ENCODE measurements around the gene OR1L8. TPM values are rescaled to one million over a fixed set of nuclear protein-coding genes. Genes with fewer than 3 reads are reported as not detected.

The OR1L8 gene
- total RNA-seq (2022; extraction: Qiagen RNA extraction; ENCODE audit: low read depth): not detected in 5 replicates

DNA sequence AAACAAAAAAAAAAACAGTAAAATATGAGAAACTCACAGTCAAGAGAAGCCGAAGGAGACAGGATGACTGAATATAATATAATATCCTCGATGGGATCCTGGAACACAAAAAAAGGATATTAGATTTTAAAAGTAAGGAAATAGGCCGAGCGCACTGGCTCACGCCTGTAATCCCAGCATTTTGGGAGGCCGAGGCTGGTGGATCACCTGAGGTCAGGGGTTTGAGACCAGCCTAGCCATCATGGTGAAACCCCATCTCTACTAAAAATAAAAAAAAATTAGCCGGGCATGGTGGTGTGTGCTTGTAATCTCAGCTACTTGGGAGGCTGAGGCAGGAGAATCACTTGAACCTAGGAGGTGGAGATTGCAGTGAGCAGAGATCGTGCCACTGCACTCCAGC lies at the start of gene OR1L8:
OR1L8 (minus strand) TSS at position 101 of the 400 bp plus-strand sequence. CDS start 14,907 bp downstream, outside the sequence.

DNA sequence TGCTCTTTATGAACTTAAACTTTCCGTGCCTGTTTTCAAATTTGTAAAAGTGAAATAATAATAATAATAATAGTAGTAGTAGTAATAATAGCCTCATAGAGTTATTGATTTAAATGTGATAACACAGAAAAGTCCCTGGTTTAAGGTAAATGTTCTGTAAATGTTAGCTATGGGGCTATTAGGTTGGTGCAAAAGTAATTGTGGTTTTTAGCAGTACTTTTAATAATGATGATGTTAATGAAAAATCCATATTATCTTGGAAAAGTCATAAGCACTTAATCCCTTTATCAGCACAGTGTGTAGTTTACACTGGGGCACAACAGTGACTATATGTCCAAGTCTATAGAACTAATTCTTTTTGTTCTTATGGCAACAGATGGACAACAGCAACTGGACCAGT lies 31.2 kb upstream of the OR1L8 start, which contains the start of gene OR1Q1:
OR1Q1 (plus strand) TSS at position 377 of the 400 bp plus-strand sequence; CDS start at position 377, 0 bp downstream.

DNA sequence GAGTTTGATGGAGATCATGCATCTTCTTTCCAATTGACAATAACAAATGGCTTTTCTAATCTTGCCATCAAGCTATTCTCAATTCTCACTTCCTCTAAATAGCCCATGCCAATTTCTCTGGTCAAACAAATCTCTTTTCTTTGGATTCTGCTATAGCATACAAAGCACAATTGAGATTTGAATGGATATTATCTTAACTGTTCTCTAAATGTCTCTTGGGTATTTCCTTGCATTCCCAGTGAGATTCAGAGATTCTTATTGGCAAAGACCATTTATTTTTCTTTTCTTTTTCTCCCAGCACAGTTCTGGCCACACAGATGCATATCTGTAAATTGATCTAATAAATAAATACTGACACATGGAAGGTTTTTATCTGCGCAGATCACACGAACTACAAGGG lies 30.4 kb downstream of the OR1L8 start, which contains the start of gene OR1N2:
OR1N2 (plus strand) TSS at position 301 of the 400 bp plus-strand sequence. CDS start 100 bp downstream, outside the sequence.

DNA sequence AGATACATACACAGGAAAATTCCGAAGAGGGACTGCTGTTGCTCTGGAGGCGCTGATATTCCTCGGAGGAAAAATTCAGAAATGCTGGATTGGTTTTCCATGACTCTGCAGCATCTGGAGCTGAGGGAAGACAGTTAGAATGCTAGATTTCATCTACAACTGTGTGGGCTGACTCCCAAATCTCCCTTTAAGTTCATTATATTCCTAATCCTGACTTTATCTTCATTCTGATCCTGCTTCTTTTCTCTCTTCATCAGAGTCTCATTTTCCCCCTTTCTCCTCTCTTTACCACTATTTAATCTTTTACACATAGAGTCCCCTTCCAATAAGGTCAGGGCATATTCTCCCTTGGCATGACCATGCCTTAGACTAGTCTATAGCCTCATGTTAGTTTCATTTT lies 56.0 kb downstream of the OR1L8 start, which contains the start of gene OR1N1:
OR1N1 (minus strand) TSS at position 101 of the 400 bp plus-strand sequence; CDS start at position 101, 0 bp downstream.

DNA sequence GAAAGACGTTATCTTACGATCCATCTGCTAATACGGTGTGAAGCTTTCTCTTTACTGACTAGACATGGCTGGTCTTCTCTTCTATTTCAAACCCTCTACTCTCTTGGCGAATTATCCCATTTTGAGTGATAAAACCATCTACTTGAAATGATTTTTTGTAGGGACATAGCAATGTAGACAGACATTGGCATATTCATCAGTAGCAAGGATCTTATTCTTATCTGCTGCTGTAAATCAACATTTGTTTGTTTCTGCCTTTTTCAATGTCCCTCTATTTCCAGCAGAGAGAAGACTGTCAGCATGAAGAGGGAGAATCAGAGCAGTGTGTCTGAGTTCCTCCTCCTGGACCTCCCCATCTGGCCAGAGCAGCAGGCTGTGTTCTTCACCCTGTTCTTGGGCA lies 64.3 kb downstream of the OR1L8 start, which contains the start of gene OR1J4:
OR1J4 (plus strand) TSS at position 301 of the 400 bp plus-strand sequence; CDS start at position 301, 0 bp downstream.

Other genes with a start within 250 kb of the OR1L8 start
- gene PTGS1, start 212.4 kb downstream of the OR1L8 start, total RNA-seq (2022; extraction: Qiagen RNA extraction; ENCODE audit: low read depth): 1.3 to 1.6 TPM (median 1.6 TPM) in 5 replicates
- not detected in 5 replicates for gene OR1J1, start 105.5 kb downstream of the OR1L8 start, total RNA-seq (2022; extraction: Qiagen RNA extraction; ENCODE audit: low read depth)
- gene OR1J2, start 72.6 kb downstream of the OR1L8 start, total RNA-seq (2022; extraction: Qiagen RNA extraction; ENCODE audit: low read depth): not detected in 5 replicates
- gene OR1J4, start 64.2 kb downstream of the OR1L8 start, total RNA-seq (2022; extraction: Qiagen RNA extraction; ENCODE audit: low read depth): not detected in 5 replicates
- gene OR1N1, start 56.1 kb downstream of the OR1L8 start, total RNA-seq (2022; extraction: Qiagen RNA extraction; ENCODE audit: low read depth): not detected in 5 replicates
- not detected in 5 replicates for gene OR1N2, start 30.3 kb downstream of the OR1L8 start, total RNA-seq (2022; extraction: Qiagen RNA extraction; ENCODE audit: low read depth)
- gene OR1Q1, start 31.4 kb upstream of the OR1L8 start, total RNA-seq (2022; extraction: Qiagen RNA extraction; ENCODE audit: low read depth): 0.15 TPM in 1 of 5 replicates, not detected in the others
- gene OR1B1, start 74.2 kb upstream of the OR1L8 start, total RNA-seq (2022; extraction: Qiagen RNA extraction; ENCODE audit: low read depth): not detected in 5 replicates
- not detected in 5 replicates for gene OR1L1, start 78.3 kb upstream of the OR1L8 start, total RNA-seq (2022; extraction: Qiagen RNA extraction; ENCODE audit: low read depth)
- gene OR1L3, start 91.7 kb upstream of the OR1L8 start, total RNA-seq (2022; extraction: Qiagen RNA extraction; ENCODE audit: low read depth): not detected in 5 replicates
- gene OR1L4, start 140.6 kb upstream of the OR1L8 start, total RNA-seq (2022; extraction: Qiagen RNA extraction; ENCODE audit: low read depth): not detected in 5 replicates
- not detected in 5 replicates for gene OR1L6, start 158.9 kb upstream of the OR1L8 start, total RNA-seq (2022; extraction: Qiagen RNA extraction; ENCODE audit: low read depth)
- not detected in 5 replicates for gene OR5C1, start 205.5 kb upstream of the OR1L8 start, total RNA-seq (2022; extraction: Qiagen RNA extraction; ENCODE audit: low read depth)
- not detected in 5 replicates for gene OR1K1, start 216.7 kb upstream of the OR1L8 start, total RNA-seq (2022; extraction: Qiagen RNA extraction; ENCODE audit: low read depth)
- 14.1 to 21.2 TPM (median 17.4 TPM) in 5 replicates for gene PDCL, start 245.2 kb upstream of the OR1L8 start, total RNA-seq (2022; extraction: Qiagen RNA extraction; ENCODE audit: low read depth)

Data from A549 treated with ZK216348 at 1 μM for 4 hours (cell line).